ENCODE data around the gene MMP17.
A peak's percentile ranks its signal among the peaks of the same experiment; 100 is the strongest.

The MMP17 gene

GRCh38 chr12:131827961-131828534 is at the start of gene MMP17:
MMP17 (plus strand) TSS chr12:131828393; CDS start chr12:131828495, 102 bp downstream.
- DNase-seq: peak; percentile 28 to 63 (median 60)

DNA sequence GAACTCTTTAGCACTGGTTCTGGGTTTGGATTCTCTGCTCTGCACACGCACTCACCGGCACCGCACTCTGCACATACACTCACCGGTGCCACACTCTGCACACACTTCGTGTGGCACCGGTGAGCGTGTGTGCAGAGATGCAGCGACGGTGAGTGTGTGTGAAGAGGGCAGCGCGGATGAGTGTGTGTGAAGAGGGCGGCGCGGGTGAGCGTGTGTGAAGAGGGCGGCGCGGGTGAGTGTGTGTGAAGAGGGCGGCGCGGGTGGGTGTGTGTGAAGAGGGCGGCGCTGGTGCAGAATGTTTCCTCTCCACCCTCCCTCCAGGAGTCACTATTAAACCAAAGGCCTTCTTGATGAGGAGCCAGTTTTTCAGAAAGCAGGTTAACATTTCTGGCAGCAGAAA is 49.2 kb upstream of the MMP17 start:
- DNase-seq: no peak

DNA sequence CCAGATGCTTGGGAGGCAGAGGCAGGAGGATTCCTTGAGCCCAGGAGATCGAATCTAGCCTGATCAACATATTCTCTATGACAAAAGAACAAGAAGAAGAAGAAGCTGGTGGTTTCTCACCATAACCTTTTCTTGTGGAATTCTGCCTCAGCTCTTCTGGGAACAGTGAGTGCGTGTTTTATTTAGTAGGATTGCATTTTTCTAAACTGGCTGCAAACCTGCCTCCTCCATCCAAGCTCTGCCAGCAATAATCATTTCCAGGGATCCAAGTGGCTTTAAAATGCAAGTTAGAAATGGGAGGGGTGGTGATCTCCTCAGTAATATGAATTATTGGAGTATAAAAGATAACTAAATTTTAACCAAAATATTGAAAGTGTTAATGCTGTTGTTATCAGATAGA is 46.1 kb upstream of the MMP17 start:
- no peak for DNase-seq

DNA sequence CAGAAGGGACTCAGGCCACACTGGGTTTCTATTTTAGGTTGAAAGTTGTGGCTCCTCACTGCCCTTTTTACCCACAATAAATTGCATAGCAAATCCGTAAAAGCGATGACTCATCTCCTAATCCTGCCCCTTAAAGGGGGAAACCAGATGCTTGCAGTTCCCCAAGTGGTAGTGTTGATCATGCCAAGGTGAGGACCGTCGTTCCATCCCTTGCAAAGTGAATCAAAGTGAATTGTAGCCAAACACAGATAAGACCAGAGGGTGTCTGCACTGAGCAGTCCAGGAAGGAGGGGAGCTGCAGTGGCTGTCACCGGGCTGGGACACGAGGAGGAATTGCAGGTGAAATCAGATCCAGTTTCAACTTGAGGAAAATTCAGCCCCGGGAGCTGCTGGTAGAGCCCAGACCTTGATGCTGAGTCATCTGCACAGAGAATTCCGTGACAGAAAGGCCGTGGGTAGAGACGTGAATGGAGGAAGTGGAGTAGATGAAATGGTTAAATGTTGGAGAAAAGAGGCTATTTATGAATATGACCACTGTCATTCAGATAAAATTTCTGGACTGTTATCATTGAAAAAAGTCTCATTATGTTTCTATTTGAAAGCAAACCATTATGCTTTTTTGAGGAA is 44.2 kb upstream of the MMP17 start:
- no peak for DNase-seq

DNA sequence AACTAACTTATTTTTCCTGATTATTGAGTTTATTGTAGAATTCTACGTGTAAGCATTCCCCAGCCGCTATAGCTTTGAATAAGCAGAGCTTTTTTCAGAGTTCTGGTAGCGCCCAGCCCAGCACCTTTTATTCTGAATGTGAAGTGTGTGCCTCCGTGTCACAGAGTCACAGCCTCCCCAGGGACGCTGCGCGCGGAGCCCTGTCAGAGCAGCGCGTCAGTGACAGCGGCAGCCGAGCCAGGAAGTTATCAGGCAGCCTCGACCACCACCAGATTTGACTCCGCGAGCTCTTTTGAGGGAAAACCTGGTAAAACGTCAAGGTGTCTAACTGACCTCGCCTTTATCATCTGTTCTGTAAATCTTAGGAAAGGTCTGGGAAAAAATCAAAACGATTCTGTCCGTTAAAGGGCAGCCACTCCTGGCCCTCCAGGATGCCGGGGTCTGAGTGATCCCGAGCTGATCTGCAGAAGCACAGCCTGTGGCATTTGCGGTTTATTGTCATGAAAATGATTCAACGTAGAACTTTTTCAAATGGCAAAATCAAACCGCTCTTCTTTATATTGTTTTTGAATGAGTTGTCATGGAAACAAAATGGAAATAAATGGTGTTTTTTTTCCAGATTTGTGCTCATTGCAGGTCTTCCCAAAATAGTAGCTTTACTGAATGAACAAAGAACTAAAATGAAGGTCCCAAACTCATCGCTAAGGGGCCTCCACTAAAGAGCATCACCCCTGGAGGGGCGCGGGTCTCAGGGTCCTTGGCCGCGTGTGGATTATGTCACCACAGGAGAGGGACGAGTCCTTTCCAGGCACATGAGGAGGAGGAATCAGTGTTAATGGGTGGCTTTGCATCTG is 43.1 kb upstream of the MMP17 start:
- no peak for DNase-seq

DNA sequence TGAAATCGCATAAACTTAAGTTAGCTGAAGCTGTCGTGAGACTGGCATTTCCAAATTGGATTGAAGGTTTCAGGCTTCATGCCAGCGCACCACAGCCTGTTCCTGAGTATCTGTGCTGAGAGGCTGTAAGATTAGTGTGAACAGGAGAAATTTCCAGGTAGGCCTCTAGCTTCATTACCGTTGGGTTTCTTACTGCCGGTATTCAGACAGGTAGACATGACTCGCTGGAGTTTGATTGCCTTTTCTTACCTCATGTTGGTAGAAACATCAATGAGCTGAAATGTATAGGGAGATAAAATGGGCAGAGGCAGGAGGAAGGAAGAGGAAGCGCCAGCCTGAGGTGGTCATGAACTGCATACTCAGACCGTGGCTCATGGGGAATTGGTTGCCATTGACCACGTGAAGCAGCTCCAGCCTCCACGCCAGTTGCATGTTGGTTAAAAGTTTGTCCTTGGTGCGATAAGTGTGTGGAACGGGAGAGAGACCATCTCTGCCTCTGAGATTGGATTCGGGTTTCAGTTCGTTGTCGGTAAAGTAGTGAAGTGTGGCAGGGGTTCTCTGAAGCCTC is 42.3 kb upstream of the MMP17 start:
- no peak for DNase-seq

DNA sequence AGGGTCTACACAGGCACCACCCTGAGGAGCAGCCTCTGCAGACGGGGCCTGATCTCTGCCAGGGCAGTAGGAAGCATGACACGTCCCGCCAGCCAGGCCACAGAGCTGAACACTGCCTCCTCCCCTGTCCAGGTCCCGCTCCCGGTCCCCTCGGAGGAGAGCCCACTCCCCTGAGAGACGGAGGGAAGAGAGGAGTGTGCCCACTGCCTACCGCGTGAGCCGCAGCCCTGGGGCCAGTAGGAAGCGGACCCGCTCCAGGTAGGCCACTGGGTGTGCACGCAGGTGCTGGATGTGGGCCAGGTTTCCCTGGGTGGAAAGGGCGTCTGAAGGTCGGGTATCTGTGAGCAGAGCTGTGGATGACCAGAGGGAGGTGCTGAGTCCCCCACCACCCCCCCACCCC is 41.9 kb upstream of the MMP17 start:
- DNase-seq: no peak

DNA sequence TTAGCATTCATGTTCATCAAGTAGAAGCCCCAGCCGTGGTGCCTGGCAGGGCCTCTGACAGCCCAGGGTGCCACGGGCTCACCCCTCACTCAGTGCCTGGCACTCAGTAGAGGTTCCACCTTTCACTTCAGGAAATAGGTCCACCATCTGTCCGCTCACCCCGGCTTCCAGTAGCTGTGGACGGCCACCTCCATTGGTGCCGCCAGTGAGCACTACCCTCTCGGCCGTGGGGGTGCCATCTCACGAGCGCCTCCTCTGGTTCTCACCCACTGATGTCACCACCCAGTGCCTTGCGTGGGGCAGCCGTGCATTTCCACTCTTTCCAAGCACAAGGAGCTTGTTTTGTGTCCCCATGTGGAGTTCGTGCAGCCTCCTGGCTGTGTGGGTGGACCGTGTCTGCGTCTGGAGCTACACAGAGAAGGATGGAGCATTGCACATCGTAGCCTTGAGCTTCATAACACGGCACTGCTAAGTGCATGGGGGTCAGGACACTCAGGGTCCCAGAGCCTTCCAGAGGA is 41.0 kb upstream of the MMP17 start:
- no peak for DNase-seq

- no peak for DNase-seq
Measured at GRCh38 chr12:131788070-131788469, 40.1 kb upstream of the MMP17 start.

DNA sequence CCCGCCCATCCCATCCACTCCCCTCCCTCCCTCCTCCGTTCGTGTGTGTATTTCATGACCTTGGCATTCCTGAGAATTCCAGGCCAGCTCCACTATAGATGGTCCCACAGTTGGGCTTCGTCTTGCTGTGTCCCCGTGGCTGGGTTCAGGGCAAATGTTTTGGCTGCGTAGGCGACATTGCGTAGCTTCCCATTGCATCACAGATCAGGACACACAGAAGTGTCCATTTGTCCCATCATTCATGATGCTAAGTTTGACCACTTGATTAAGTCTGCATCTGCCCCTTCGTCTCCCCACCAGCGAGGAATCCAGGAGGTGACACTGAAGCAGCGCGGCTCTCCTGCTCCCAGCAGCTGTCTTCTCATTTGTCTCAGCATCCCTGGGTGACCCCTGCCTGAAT is 38.6 kb upstream of the MMP17 start:
- DNase-seq: no peak

GRCh38 chr12:131793243-131794022 is 34.8 kb upstream of the MMP17 start:
- no peak for DNase-seq

DNA sequence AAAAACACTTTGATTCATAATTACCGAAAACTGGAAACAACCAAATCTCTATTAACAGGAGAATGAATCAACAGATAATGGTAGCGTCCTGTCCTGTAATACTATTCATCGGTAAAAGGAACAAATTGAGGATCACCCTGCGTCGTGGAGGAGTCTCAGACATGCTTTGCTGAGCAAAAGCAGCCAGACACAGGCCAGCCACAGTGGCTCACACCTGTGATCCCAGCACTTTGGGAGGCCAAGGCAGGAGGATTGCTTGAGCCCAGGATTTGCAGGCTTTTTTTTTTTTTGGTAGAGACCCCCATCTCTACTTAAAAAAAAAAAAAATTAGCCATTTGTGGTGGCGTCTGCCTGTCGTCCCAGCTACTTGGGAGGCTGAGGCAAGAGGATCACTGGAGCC is 34.1 kb upstream of the MMP17 start:
- DNase-seq: no peak

DNA sequence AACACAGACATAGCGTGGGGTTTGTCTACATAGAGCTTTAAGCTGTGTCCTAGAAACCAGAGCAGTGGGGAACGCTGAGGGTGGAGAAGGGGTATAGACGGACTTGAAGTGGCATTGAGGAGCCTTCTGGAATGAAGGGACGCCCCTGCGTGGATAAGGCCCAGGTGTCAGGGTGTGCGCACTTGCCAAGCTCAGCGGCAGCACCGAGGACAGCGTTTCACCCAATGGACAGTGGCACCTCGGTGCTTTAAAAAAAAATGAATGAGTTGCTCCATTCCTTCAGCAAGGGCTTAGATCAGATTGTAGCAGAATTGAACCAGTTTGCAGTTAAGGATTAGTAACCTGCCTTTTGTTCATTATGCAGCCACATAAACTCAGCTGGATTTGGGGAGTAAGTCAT is 33.6 kb upstream of the MMP17 start:
- no peak for DNase-seq

DNA sequence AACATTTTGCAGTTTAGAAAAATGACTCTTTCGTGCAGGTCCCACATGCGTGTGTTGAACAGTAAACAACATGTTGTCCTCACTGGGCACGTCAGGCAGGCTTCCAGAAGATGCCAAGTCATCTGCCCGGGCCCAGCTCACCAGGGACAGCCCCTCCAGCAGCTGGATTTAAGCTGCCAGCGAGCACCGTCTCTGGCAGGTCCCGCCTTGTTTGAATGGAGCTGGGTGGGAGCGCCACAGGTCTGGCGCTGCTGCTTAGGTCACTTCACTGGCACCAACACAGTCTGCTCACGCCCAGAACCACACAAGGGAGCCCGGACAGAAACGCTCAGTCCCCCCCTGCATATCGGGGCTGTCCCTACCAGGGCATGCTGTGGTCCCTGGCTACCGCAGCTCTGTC is 33.1 kb upstream of the MMP17 start:
- DNase-seq: peak in 2 of 3 experiments; percentile 39 to 54

GRCh38 chr12:131795690-131796410 is 32.3 kb upstream of the MMP17 start:
- DNase-seq: peak in 2 of 3 experiments; percentile 62 to 88

GRCh38 chr12:131796411-131796736 is 31.8 kb upstream of the MMP17 start:
- no peak for DNase-seq

- DNase-seq: no peak
Measured at GRCh38 chr12:131796754-131797587, 31.2 kb upstream of the MMP17 start.

DNA sequence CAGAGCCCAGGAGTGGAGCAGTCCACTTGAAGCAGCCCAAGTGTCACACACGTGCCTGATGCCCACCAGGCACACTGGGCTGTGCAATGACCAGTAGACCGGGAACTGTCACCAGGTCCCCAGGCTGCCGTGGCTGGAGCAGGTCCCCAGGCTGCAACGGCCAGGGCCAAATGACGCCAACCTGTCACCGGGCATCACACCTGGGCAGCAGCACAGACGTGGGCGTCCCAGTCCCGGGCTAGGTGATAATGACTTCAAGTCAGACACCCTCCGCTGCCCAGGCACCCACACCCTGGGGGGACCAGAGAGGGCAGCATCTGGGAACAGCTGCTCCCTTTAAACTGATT is 30.6 kb upstream of the MMP17 start:
- no peak for DNase-seq

- DNase-seq: no peak
Measured at GRCh38 chr12:131799195-131799594, 29.0 kb upstream of the MMP17 start.

DNA sequence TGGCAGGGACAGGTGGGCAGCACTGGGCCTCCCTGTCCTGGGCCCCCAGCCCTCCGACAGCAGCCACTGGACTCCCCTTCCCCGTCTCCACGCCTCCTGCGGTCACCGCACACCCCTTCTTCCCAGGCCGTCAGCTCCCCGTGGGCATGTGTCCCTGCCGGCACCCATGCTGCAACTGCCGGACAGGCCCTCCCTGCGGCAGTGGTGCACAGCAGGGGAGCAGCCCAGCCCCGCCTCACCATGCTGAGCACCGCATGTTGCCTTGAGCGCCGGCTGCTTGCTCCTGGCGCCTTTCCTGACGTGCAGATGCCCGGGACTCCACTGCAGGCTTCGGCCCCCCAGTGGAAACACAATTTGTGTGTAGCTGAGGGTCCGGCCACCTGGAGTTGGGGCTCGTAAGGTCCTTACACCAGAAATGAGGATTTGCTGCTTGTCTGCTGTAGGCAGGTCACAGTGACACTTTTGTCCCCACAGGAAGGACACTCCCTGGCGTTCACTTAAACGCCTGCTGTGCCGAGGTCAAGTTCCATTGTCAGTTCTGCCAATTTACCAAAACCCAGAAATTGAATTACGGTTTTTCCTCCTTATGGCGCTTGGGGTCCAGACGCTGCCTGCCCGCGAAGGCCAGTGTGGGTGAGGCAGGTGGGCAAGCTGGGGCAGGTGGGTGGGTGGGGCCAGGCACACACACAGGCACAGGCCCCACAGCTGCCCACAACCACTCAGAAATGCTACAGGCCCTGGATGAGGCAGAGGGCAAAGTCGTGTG is 28.2 kb upstream of the MMP17 start:
- DNase-seq: peak in 2 of 3 experiments; percentile 84 to 93
